Measurements from ENCODE around the gene PRPS1L1.

Gene PRPS1L1

GRCh38 chr7:18013936-18014335 is 13.7 kb downstream of the PRPS1L1 start:
- DNase-seq (ENCODE audit: low read depth in 2 of 2): no peak

- no peak for DNase-seq (ENCODE audit: low read depth in 2 of 2)
These were observed 23.3 kb downstream of the PRPS1L1 start for GRCh38 chr7:18004372-18004771.

DNA sequence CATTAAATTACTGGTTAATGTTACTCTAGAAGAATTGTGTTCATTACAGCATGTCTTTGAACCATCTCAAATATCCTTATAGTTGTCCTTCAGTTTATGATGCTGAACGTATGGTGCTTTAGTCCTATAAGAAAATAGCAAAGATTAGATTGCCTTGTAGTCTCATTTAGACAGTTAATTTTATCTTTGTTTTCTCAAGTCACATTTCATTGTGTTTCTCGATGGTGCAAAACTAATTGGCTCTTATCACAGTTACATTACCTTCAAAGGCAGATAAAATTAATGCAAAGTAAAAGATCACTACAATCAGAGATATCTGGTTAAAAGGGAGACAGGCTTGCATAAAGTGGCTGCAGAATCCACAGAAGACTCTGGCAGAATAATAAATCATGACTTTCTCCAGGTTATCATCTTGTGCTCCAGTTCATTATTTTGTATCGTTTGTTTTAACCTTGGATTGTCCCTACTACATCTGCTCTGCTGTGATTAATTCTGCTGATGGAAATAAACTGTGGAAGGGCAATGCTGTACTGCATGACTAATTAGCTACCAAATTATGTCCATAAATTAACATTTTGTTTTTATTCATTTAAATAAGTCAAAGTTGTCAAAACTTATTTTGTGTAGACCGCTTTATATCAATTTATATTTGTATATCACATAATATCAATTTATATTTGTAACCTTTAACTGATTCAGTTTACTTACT is 24.2 kb downstream of the PRPS1L1 start:
- no peak for DNase-seq (ENCODE audit: low read depth in 2 of 2)

- DNase-seq (ENCODE audit: low read depth in 2 of 2): no peak
These were observed 29.0 kb downstream of the PRPS1L1 start for GRCh38 chr7:17998692-17999091.

DNA sequence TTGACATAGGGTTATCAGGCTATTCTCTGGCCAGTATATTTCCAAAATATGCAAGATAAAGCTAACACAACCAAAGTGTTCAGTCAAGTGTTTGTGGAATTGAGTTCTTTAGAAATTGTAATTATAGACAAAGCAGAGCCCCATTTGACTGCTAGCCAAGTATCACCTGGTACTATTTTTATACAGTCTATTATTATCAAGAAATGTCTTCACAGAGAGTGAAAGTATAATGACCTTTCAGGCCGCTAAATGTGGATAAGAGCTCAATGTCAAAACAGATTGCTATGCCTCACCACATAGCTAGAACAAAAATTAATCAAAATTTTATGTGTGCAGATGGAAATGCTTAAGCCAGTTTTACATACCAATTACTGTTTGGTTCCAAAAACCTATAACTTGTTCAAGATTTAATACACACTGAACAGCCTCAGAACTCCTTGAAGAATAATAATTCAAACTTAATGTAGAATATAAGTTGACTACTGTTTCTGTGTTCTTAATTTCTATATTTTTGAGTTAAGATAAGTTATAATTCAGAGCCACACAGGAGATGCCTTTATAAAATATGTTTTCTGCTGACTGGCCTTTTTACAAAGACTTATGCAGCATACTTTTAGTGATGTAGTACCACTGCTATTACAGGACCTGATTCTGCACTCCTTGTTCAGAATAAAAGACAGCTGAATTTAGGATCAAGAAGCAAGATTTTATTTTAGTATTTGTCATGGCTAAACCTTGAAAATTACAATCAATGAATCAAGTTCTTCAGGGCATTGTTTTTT is 31.0 kb downstream of the PRPS1L1 start:
- no peak for DNase-seq (ENCODE audit: low read depth in 2 of 2)

- no peak for DNase-seq (ENCODE audit: low read depth in 2 of 2)
These were observed 31.6 kb downstream of the PRPS1L1 start for GRCh38 chr7:17996040-17996439.

GRCh38 chr7:17994079-17994850 is 33.4 kb downstream of the PRPS1L1 start:
- no peak for DNase-seq (ENCODE audit: low read depth in 2 of 2)

GRCh38 chr7:17991866-17992648 is 35.6 kb downstream of the PRPS1L1 start:
- no peak for DNase-seq (ENCODE audit: low read depth in 2 of 2)

- no peak for DNase-seq (ENCODE audit: low read depth in 2 of 2)
These were observed 36.9 kb downstream of the PRPS1L1 start for GRCh38 chr7:17990761-17991160.

- no peak for DNase-seq (ENCODE audit: low read depth in 2 of 2)
These were observed 38.1 kb downstream of the PRPS1L1 start for GRCh38 chr7:17989546-17989945.

DNA sequence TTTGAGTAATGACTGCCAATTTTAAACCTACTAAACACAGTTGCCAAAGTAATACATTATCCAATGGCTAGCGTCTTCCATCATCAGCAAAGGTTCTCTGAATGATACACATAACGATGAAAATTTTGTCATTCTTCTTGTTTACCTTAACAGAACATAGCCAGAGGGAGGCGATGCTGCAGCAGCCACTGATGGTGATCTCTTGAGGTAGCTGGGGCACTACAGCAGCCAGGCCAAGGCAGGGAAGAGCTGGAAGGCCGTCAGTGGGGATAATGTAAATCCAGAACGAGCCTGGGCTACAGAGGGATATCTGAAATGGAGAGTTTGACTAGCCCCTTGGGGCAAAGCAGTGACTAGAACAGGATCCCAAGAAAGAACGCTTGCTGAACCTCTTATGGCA is 38.8 kb downstream of the PRPS1L1 start:
- no peak for DNase-seq (ENCODE audit: low read depth in 2 of 2)

- no peak for DNase-seq (ENCODE audit: low read depth in 2 of 2)
These were observed 39.5 kb downstream of the PRPS1L1 start for GRCh38 chr7:17988141-17988540.

DNA sequence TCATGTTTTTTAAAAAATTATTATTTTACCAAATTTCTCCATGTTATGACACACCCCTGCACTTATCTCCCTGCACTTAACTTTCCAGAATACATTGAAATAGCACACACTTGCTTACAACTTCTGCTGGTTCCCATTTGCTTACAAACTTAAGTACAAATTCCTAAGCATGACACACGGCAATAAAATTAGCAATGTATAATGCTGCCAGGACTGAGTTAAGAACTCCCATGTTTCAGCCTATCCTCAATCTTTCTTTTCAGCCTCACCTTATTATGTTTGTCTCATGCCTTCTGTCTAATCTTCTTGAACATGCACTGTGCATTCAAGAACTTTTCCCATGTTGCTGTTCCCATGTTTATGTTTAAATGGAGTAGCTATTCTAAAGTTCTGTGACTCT is 40.8 kb downstream of the PRPS1L1 start:
- DNase-seq (ENCODE audit: low read depth in 2 of 2): no peak

- DNase-seq (ENCODE audit: low read depth in 2 of 2): no peak
These were observed 42.0 kb downstream of the PRPS1L1 start for GRCh38 chr7:17985473-17986239.

DNA sequence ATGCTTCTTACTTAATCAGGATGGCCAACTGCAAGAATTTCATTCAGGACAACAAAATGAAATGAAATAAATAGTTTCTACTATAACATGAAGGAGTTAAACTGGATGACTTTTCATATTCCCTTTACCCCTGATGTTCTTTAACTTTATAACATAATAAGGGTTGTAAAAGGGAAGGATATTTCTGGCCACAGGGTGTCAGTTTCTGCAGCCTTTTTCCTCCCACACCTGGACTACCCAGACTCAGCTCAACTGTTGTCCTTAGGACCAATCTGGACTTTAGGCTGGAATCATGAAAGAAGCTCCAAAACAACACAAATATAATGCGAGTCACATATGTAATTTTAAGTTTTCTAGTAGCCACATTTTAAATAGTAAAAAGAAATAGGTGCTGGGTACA is 43.4 kb downstream of the PRPS1L1 start:
- DNase-seq (ENCODE audit: low read depth in 2 of 2): no peak

DNA sequence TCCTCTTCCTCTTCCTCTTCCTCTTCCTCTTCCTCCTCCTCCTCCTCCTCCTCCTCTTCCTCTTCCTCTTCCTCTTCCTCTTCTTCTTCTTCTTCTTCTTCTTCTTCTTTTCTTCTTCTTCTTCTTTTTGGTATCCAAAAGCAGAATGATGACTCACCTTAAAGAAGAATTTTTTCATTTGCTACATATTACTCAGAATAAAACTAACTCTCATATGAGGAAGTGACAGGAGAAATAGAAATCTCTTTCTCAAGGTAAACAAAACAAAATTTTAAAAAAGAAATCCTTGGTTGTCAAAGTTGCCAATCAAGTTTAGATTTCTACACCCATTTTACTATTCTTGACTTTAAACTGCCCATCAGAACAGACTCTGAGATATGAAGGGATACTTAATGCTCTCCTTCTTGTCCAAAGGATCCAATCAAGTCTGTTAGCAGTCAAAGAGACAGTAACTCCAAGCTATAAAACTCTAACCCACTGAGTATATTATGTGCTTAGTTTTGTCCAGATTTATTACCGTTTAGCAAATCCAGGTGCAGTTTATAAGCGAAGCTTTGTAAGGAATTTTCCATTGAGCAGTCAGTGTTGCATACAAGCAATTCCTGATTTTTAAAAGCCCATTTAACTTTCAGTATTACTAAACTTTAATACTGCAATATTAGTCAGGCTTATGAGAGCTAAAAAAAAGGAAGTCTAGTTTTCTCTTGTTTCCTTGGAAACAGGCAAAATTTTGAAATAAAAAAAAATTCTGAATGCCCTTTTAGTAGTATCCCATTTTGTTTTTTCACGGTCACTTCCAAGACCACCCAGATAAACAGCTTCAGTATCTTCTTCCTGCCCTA is 44.2 kb downstream of the PRPS1L1 start:
- no peak for DNase-seq (ENCODE audit: low read depth in 2 of 2)

DNA sequence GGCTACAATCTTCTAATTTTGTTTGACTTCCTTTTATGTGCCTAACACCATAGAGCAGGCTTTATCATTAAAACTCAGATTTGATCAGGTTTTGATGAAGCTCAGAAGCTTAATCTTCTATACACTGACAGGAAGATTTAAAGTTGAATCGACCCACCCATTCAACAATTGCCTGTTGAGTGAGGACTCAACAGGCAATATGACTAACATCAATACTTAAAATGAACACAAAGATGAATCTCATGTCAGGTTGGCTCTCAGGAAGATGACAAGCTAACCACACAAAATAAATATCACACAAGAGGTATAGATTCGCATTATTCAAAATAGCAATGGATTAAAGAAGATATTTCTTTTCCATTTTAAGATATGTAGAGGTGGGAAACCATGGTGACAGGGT is 50.7 kb downstream of the PRPS1L1 start:
- DNase-seq (ENCODE audit: low read depth in 2 of 2): no peak
